ENCODE results near the gene PIANP. TPM values are rescaled to one million over a fixed set of nuclear protein-coding genes. Genes with fewer than 3 reads are reported as not detected.

The PIANP gene
- total RNA-seq, 4 donors from 2014 or later = 0.55 to 11.5 (median 1.5) TPM; not detected in 1

DNA sequence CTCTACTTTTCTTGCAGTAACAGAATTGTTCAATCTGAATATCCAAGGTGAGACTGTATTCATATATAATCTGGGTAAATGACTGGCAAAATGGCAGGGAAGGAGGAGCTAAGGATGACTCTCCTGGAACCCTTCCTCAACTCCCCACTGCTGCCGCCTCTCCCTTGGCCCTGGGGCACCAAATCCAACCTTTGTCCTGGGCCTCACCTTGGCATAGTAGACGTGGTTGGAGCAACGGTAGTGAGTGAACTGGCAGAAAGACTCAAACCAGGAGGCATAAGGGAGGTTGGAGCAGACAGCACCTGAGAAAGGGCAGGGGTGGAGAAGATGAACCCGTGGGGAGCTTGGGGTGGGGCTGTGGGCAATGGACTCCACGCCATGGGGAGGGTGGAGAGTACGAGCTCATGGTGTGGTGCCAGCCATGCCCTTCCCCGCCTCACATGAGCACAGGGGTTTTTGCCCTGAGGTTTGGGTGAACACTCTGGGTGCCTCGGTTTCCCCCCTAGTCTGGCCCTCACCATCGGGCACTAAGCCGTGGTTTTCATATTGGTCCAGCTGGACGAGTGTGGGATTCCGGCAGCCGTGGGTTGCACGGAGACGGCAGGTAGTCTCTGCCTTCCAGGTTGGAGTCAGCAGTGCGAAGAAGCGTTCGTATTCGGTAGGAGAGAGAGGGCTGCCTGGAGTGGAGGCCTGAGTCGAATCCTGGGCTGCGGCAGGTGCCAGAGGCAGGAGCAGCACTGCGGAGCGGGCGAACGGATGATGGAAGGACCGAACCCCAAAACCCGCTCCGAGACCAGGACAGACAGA is 54.1 kb downstream of the PIANP start:
- H3K9me3 ChIP-seq = no peaks in the 10 kb centered on the region
- DNase-seq = no peak
- no peaks in the 10 kb centered on the region for H3K4me1 ChIP-seq
- no peaks in the 10 kb centered on the region for H3K36me3 ChIP-seq
- TF ChIP-seq POLR2A (IDR thresholded peaks at IDR 0.05) = no peak
- H3K4me3 ChIP-seq = peak overlapping the region; percentile 21 to 37
- intact Hi-C loops (cut with DNase I; ENCODE audit: low total_unique reads) = no loop called here
- no peaks in the 10 kb centered on the region for H3K27me3 ChIP-seq
- H3K27ac ChIP-seq = peak overlapping the region; percentile 36 to 48

DNA sequence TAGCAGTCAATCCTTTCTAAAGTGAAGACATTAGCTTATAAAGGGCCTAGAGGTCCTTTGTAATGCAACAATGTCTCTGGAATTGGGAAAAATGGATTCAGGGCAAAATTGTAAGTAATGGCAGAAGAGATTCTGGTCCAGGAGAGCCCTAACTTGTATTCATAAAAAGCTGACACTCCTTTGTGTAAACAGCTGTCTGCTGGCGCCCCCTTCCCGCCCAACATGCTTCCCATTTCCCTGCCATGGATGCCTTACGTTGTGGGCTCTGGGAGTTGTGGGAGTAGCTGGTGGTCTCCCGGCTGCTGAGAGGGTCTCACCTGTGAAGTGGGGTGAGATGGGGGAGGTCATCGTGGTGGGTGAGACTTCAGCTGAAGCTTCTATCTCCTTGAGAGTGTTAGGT is 55.7 kb downstream of the PIANP start:
- TF ChIP-seq, protein P1, sequence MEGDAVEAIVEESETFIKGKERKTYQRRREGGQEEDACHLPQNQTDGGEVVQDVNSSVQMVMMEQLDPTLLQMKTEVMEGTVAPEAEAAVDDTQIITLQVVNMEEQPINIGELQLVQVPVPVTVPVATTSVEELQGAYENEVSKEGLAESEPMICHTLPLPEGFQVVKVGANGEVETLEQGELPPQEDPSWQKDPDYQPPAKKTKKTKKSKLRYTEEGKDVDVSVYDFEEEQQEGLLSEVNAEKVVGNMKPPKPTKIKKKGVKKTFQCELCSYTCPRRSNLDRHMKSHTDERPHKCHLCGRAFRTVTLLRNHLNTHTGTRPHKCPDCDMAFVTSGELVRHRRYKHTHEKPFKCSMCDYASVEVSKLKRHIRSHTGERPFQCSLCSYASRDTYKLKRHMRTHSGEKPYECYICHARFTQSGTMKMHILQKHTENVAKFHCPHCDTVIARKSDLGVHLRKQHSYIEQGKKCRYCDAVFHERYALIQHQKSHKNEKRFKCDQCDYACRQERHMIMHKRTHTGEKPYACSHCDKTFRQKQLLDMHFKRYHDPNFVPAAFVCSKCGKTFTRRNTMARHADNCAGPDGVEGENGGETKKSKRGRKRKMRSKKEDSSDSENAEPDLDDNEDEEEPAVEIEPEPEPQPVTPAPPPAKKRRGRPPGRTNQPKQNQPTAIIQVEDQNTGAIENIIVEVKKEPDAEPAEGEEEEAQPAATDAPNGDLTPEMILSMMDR (IDR thresholded peaks at IDR 0.05) = peak; percentile 38 to 54 (median 44)
- TF ChIP-seq POLR2A (IDR thresholded peaks at IDR 0.05) = no peak
- no peaks in the 10 kb centered on the region for H3K36me3 ChIP-seq
- no peak overlapping the region for H3K27ac ChIP-seq
- peak; percentile 45 to 48 for DNase-seq
- no peak overlapping the region for H3K4me3 ChIP-seq
- no peaks in the 10 kb centered on the region for H3K9me3 ChIP-seq
- H3K4me1 ChIP-seq = no peaks in the 10 kb centered on the region
- intact Hi-C loops (cut with DNase I; ENCODE audit: low total_unique reads) = no loop called here
- H3K27me3 ChIP-seq = no peaks in the 10 kb centered on the region

DNA sequence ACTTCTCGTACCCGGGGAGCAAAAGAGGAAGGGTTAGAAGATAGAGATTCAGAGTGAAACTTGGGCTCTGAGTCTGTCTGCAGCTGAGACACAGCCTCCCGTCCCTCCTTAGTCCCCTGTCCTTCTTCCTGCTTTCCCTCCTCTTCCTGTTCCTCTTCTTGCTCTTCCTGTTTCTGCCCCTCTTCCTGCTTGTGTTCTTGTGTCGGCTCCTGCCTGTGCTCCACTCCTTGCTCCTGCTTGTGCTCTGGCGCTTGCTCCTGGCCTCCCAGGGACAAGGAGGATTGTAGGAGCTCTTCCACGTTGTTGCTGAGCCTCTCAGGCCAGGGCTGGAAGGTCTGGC is 56.4 kb downstream of the PIANP start:
- no peak overlapping the region for H3K27ac ChIP-seq

More for the DNA sequence above, 56.4 kb downstream of the PIANP start:
- Histone ChIP-seq H3K9me3 (no peaks in the 10 kb centered on the region), H3K27me3 (no peaks in the 10 kb centered on the region), H3K4me3 (no peak overlapping the region), H3K36me3 (no peaks in the 10 kb centered on the region), H3K4me1 (no peaks in the 10 kb centered on the region)
- no peak for DNase-seq
- intact Hi-C loops (cut with DNase I; ENCODE audit: low total_unique reads) = no loop called here
- no peak for TF ChIP-seq POLR2A (IDR thresholded peaks at IDR 0.05)
- TF ChIP-seq, protein P1 (IDR thresholded peaks at IDR 0.05) = no peak

Small RNAs within 50 kb of the gene (small RNA-seq; reads per million reads assigned to genes)
- not detected for gene RNU6-781P

Other genes with a start within 250 kb of the PIANP start
- gene TAPBPL, start 248.8 kb downstream of the PIANP start, total RNA-seq = 10 to 100 TPM in 3 of 4 donors, 1 to 10 TPM in 1; 10.0 to 25.7 (median 17.1) TPM
- 10 to 100 TPM in 1 of 4 donors, 1 to 10 TPM in 3; 1.0 to 17.7 (median 6.8) TPM for gene VAMP1, start 230.1 kb downstream of the PIANP start, total RNA-seq
- 10 to 100 TPM; 14.1 to 83.7 (median 36.4) TPM for gene MRPL51, start 207.6 kb downstream of the PIANP start, total RNA-seq
- 100 to 1,000 TPM in 1 of 4 donors, 10 to 100 TPM in 2, 1 to 10 TPM in 1; 2.8 to 145 (median 19.3) TPM for gene NCAPD2, start 206.7 kb downstream of the PIANP start, total RNA-seq
- 1,000 to 10,000 TPM in 2 of 4 donors, 100 to 1,000 TPM in 2; 962 to 1,122 (median 1,020) TPM for gene GAPDH, start 166.3 kb downstream of the PIANP start, total RNA-seq
- 10 to 100 TPM; 17.1 to 50.6 (median 32.8) TPM for gene IFFO1, start 144.8 kb downstream of the PIANP start, total RNA-seq
- 10 to 100 TPM in 2 of 4 donors, 1 to 10 TPM in 2; 4.1 to 47.6 (median 10.1) TPM for gene NOP2, start 132.5 kb downstream of the PIANP start, total RNA-seq
- gene CHD4, start 93.4 kb downstream of the PIANP start, total RNA-seq = 100 to 1,000 TPM in 3 of 4 donors, 10 to 100 TPM in 1; 99.4 to 323 (median 247) TPM
- gene LPAR5, start 64.9 kb downstream of the PIANP start, total RNA-seq = 1 to 10 TPM in 1 of 4 donors, under 1 TPM in 1, not detected in 2; 0.61 to 1.3 TPM
- gene ACRBP, start 53.4 kb downstream of the PIANP start, total RNA-seq = 1 to 10 TPM in 2 of 4 donors, under 1 TPM in 1, not detected in 1; 0.35 to 1.6 (median 1.5) TPM
- gene ING4, start 37.7 kb downstream of the PIANP start, total RNA-seq = 100 to 1,000 TPM in 1 of 4 donors, 10 to 100 TPM in 3; 25.2 to 180 (median 62.0) TPM
- 10 to 100 TPM; 13.6 to 71.3 (median 33.1) TPM for gene ZNF384, start 11.4 kb downstream of the PIANP start, total RNA-seq
- gene COPS7A, start 23.2 kb upstream of the PIANP start, total RNA-seq = 10 to 100 TPM; 35.6 to 50.3 (median 37.7) TPM
- 100 to 1,000 TPM; 124 to 408 (median 147) TPM for gene MLF2, start 52.3 kb upstream of the PIANP start, total RNA-seq
- gene PTMS, start 65.5 kb upstream of the PIANP start, total RNA-seq = 100 to 1,000 TPM; 105 to 853 (median 140) TPM
- gene LAG3, start 71.7 kb upstream of the PIANP start, total RNA-seq = 10 to 100 TPM in 1 of 4 donors, 1 to 10 TPM in 2, under 1 TPM in 1; 0.41 to 14.6 (median 4.0) TPM
- 10 to 100 TPM in 2 of 4 donors, 1 to 10 TPM in 2; 1.0 to 24.3 (median 10.4) TPM for gene CD4, start 88.7 kb upstream of the PIANP start, total RNA-seq
- 10 to 100 TPM in 1 of 4 donors, 1 to 10 TPM in 2, under 1 TPM in 1; 0.29 to 23.1 (median 3.4) TPM for gene GPR162, start 121.0 kb upstream of the PIANP start, total RNA-seq
- 10 to 100 TPM; 27.4 to 90.1 (median 59.9) TPM for gene P3H3, start 127.6 kb upstream of the PIANP start, total RNA-seq
- gene GNB3, start 140.1 kb upstream of the PIANP start, total RNA-seq = 10 to 100 TPM in 1 of 4 donors, 1 to 10 TPM in 1, under 1 TPM in 1, not detected in 1; under 0.01 to 18.3 (median 2.7) TPM
- gene CDCA3, start 150.5 kb upstream of the PIANP start, total RNA-seq = 1 to 10 TPM in 1 of 4 donors, under 1 TPM in 1, not detected in 2; 0.76 to 9.6 TPM
- gene USP5, start 151.3 kb upstream of the PIANP start, total RNA-seq = 10 to 100 TPM; 37.1 to 68.6 (median 52.8) TPM
- 100 to 1,000 TPM; 159 to 307 (median 240) TPM for gene TPI1, start 166.7 kb upstream of the PIANP start, total RNA-seq
- 10 to 100 TPM in 1 of 4 donors, 1 to 10 TPM in 3; 2.8 to 11.3 (median 5.0) TPM for gene SPSB2, start 172.5 kb upstream of the PIANP start, total RNA-seq
- gene LRRC23, start 204.0 kb upstream of the PIANP start, total RNA-seq = 10 to 100 TPM in 2 of 4 donors, 1 to 10 TPM in 1, under 1 TPM in 1; 0.29 to 13.5 (median 10.6) TPM
- gene ENO2, start 213.8 kb upstream of the PIANP start, total RNA-seq = 10 to 100 TPM in 3 of 4 donors, 1 to 10 TPM in 1; 9.7 to 84.7 (median 24.4) TPM
- 100 to 1,000 TPM in 1 of 4 donors, 10 to 100 TPM in 3; 10.8 to 283 (median 28.7) TPM for gene ATN1, start 227.1 kb upstream of the PIANP start, total RNA-seq
- gene RNU7-1, start 243.0 kb upstream of the PIANP start, total RNA-seq = not detected
- gene C12orf57, start 243.2 kb upstream of the PIANP start, total RNA-seq = 1,000 to 10,000 TPM in 2 of 4 donors, 100 to 1,000 TPM in 2; 259 to 2,496 (median 1,289) TPM